Stomach (tissue), 4 donors: Measurements from ENCODE around the gene PRELID2.

Experiments
- POLR2A ChIP-seq, 4 donors: fragments of 450-650 bp; IDR thresholded peaks; one replicate each; pipeline ENCODE4 v1.6.1; 2016; ENCODE audit warnings: antibody characterized with exemption in 4 of 4, control low read depth in 2 of 4, mild to moderate bottlenecking in 1 of 4, moderate library complexity in 1 of 4
- POLR2AphosphoS5 ChIP-seq, 3 donors: sonication (generic); formaldehyde crosslinking; IDR thresholded peaks; one replicate each; pipeline ENCODE4 v1.6.1; 2016; ENCODE audit warnings: antibody characterized with exemption in 3 of 3
- TF ChIP-seq, protein P1 (sequence below), 7 experiments: fragments of 450-650 bp in 4 of 7; fragments of 200-600 bp in 3 of 7; sonication (generic) in 3 of 7; IDR thresholded peaks; one replicate each; pipeline ENCODE4 v1.5.1; 2016 to 2019; ENCODE audit warnings: antibody characterized with exemption in 7 of 7, control low read depth in 2 of 7, mild to moderate bottlenecking in 1 of 7

DNA sequence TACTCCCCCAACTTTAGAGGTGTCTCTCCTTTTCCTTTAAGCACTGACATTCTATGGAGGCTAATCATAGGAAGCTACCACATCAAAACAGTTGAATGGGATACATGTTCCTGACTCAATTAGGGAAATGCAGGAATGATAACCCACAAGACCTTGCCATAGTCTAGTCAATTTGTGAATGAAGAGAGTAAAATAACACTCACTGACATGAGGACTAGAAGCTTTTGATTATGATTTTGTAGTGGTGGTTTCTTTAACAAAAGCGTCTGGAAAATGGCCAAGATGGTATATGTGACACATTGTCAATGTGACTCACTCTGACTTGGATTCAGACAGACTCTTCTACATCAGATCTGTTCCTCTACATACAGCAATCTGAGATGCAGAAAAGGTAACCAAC, 13.7 kb upstream of the PRELID2 start:
- TF ChIP-seq, protein P1, sequence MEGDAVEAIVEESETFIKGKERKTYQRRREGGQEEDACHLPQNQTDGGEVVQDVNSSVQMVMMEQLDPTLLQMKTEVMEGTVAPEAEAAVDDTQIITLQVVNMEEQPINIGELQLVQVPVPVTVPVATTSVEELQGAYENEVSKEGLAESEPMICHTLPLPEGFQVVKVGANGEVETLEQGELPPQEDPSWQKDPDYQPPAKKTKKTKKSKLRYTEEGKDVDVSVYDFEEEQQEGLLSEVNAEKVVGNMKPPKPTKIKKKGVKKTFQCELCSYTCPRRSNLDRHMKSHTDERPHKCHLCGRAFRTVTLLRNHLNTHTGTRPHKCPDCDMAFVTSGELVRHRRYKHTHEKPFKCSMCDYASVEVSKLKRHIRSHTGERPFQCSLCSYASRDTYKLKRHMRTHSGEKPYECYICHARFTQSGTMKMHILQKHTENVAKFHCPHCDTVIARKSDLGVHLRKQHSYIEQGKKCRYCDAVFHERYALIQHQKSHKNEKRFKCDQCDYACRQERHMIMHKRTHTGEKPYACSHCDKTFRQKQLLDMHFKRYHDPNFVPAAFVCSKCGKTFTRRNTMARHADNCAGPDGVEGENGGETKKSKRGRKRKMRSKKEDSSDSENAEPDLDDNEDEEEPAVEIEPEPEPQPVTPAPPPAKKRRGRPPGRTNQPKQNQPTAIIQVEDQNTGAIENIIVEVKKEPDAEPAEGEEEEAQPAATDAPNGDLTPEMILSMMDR (IDR thresholded peaks at IDR 0.05): no peak
- TF ChIP-seq POLR2A (IDR thresholded peaks at IDR 0.05) (no peak), POLR2AphosphoS5 (IDR thresholded peaks at IDR 0.05) (no peak)
